GM19023 (cell line): Measurements from ENCODE around the gene KCNC4.

Experiments used
- ATAC-seq: cut with Tn5 transposase; IDR thresholded peaks from one replicate; pipeline ENCODE4 v1.9.1; 2021; ENCODE audit warnings: mild to moderate bottlenecking, moderate library complexity; ENCODE audit not compliant: unreplicated experiment

The KCNC4 gene

DNA sequence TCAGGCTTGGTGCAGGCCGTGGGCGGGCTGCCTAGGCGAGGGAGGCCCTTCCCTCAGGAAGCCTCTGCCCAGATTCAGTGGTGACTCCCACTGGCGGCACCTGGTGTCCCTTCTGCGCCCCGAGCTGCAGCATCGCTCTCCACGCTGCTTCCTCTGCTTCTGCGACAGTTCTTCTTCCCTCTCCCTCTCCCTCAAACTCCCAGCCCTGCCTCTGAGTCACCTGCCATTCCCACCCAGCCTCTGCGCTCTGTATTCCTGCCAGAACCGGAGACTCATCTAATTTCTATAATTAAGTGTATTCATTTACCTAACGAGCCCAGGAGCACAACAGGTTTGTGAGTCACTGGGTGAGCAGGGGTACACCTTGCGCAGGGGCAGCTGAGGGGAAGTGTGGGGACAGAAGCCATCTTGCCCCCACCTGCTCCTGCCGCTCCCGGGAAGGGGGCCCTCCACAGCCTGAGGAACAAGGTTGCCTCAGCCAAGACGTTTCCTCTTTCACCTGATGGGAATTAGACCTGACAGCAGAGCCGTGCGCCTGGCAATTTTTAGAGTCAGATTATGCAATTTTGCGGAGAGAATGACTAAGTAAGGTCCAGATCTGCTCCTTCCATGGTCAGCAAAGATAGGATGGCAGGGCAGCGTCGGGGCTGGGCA is 19.4 kb downstream of the KCNC4 start:
- ATAC-seq, result no peak

DNA sequence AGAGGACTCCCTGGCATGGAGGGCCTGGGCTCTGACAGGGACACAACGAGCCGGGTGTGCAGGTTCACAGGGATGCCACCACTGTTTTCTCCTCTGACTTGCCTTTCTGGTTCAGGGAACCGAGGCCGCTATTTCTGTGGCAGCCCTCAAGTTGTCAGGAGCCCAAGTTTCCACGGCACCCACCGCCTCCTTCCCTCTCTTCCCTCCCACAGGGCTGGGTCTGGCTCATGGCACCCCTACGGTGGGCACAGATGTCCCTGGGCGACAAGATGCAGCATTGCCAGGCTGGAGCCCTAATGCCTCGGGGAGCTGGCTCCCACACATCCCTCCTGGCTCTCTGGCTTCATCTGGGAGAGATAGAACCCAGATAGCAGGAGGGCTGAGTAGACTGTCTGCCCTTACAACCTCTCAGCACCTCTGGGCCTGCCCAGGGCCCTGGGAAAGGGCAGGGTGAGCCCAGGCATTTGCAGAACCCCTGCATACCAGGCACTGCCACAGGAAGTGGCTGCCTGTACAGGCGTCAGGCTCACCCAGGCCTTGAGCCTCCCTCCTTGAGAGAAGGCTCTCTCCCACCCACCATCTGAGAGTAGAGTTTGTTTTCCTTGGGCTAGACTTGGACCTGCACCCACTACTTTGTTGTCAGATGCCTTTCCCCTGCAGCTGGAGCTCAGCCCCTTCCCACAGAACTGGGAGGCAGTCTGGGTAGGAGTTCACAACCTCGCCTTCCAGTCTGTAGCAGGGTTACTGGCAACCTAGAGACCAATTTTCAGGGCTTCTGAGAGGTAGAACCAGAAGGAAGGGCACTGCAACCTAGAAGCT is 20.5 kb downstream of the KCNC4 start:
- no peak for ATAC-seq

DNA sequence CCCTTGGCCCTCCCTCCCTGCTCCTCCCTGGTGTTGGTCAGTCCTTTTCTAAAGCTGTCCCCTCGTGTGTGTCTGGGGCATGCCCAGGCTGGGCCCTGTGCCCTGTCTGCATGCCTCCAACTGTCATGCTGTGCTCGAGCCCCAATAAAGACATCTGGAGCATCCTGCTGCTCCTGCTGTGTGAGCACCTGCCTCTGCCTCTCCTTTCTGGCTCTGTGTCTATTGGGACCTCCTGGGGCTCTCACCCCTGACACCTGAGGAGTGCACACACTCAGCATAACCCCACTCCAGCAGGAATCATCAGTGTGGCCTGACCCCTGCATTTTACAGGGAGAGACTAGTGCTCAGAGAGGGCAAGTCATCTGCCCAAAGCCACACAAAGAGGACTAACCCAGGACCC is 23.7 kb downstream of the KCNC4 start:
- no peak for ATAC-seq

DNA sequence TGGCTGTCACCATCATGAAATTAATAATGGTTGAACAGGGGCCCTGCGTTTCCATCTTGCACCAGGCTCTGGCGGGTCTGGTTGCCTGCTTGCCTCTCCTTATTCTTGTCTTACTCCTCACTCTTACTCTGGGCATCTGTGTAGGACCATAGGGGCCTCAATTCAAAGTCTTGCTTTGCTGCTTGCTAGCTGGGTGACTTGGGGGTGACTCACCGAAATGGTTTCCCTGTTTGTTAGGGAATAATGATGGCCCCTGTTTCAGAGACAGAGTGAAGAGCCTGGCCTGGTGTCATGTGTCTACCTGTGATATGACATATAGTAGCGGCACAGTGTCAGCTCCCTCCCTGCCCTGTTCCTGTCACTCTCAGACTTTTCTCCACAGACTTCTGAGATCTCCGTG is 24.6 kb downstream of the KCNC4 start:
- no peak for ATAC-seq

DNA sequence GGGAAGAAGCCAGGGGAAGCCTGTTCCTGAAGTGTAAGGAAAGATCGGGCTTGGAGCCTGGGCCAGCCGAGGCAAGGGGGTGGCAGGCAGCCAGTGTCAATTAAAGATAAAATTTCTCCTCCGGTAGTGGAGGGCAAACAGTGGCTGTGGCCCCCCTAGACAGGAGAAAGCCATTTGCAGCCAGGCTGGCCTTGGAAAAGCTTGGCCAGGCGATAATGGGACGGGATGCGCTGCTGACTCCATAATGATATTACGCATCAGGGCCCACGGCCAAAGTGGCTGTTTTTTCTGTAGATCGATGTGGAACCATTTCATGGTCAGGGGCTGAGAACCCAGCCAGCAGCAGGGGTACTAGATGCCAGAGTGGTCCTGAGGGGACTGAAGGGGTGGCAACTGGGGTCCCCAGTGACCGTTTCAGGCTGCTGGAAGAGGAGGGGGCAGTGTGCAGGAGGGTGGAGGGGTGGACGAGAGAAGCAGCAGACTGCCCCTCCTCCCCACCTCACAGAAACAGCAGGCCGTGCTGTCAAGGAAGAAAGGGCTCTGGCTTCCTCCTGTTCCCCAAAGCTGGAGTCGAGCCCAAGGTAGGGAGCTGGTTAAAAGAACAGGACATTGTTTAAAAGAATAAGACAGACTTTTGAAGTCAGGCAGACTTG is 25.2 kb downstream of the KCNC4 start:
- ATAC-seq, result no peak

DNA sequence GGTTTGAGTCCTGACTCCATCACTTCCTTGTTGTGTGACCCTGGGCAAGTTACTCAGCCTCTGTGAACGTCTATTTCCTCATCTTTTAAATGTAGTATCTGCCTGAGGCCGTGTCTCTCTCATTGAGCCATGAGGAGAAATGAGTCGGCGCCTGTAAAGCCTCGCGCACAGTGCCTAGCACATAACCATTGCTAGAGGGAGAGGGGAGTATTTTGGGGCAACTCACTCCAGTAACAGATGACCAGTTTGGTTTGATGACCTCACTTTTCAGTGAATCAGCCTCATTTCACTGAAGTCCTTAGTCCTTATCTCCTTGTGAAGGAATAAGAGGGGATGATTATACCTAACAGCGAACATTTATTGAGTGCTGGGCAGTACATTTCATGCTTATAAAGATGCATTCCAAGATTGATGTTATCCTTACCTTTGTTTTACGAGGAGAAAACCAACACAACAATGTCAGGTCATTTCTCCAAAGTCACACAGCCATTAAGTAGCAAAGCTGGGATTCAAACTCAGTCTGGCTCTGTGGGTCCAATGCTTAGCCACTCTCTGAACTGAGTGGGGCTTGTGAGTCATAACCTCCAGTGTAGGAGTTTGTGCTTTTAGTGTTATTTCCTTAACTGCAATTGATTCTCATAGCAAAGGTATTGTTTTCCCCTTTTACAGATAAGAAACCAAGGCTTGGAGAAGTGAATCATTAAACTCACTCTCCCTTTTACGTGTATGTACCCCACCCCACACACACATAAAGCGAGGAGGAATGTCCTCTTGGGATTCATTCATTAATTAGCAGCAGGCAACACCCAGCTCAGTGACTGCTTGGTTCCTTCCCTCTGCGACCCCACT is 25.9 kb downstream of the KCNC4 start:
- ATAC-seq, result no peak

DNA sequence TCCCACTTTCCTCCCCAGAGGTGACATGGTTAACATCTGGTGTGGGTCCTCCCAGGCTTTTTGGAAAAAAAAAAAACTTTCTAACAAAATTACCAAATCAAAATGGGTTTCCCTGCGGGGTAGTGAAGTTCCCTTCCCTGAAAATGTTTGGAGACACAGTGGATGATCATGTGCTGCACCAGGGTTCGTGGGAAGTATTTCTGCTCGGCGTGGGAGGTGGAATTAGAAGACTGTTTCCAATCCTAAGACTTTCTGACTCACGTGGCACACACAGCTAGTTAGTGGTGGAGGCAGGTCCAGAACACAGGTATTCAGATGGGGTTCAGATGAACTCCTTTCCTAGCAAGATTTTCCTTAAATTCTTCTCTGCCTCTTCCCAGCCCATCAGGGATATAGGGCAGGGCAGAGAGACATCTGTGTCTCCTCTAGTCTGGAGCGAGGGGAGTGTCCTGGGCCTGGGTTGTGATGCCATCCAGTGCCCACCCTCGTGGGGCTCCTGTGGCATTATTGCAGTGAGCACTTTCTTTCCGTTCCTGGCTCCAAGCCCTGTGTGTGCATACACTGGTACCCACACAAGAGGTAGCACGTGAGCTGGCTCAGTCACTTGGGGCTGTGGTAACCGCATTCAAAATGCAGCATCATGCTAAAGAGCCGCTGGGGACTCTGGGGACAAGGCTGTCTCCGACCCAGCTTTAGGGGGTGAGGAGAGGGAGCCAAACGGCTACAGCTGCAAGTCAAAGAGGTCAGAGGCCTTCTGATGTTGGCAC is 27.5 kb downstream of the KCNC4 start:
- ATAC-seq, result no peak

DNA sequence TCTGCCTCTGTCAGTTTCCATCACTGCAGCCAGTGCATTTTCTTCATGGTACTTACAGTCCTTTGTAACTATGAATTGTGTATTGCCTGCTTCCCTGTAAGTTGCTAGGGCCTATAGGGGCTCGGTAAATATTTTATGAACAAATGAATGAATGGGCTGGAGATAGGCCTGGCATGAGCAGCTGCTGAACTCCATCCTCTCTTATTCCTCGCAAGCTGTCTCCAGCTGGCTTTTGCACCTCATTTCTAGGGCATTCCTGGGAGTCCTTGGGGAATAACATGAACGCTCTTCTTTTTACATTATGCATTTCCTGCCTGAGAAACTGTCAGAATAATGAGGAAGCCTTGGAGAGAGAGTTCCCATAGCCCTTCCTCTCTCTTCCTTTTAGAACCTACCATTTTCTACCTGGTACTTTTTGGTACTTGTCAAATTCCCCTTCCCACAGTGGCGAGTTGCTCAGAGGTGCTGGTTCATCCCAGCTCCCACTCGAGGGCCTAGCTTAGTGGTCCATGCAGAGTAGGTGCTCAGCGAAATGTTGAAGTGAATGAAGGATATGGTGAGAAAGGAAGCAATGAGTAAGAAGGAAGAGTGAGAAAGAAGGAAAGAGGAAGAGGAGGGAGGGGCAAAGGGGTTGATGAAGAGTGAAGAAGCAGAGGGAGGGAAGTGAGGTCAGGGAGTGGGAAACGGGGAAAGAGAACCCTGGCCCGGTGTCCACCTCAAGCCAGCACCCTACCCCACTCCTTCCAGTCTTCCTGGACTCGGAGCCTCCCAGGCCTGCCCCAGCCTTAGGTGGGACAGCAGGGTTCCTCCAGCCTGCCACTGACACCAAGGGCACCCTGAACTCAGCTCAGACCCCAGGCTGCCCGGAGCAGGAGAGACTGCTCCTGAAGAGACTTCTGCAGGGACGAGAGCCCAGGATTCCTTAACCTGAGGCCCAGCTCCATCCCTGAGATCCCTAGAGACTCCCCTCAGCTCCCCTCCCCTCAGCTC is 29.6 kb downstream of the KCNC4 start:
- ATAC-seq, result no peak

DNA sequence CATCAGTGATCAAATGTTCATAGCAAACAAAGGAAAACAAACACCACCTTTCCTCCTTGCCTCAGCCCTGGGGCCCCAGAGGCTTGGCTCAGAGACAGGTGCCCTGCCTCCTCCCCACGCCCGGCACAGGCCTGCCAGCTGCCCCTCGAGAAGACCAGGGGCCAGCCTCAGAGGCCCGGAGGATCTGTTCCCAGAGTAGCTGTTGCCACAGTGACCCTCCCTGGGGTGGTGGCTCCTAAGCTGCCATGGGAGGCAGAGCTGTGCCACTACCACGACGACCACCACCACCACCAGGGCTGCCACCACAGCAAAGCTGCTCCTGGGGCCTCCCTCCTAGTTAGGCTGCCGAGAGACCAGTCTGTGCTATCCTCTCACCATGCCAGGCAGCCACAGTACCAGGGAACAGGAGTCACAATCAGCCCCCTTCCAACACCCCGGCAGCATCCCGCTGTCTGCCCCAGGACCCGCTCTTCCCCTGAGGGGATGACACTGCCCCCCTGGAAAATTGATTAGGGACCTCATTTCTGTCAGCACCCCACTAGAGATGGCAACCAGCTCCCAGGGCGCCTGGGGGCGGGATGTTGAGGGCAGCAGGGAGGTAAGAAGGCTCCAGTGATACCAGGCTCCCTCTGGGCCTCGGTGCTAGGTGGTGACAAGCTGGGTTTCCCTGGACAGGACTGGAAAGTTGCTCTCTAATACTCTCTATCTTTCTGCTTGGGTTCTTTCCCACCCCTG is 30.5 kb downstream of the KCNC4 start:
- no peak for ATAC-seq

DNA sequence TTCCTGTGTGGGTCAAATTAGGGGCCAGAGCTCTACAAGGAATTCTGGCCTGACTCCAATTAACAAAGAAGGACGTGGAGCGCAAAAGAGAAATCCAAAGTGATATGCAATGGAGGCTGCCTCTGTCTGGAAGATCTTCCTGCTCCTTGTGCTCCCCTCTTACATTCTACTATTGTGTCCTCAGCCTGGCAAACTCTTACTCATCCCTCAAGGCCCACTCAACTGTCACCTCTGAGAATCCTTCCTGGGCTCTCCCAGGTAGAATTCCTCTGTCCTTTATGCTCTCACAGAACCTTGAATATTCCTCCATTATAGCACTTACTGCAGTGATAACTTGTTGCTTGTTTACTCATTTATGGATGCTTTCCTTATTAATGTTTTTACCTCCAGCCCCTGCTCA is 31.4 kb downstream of the KCNC4 start:
- no peak for ATAC-seq

DNA sequence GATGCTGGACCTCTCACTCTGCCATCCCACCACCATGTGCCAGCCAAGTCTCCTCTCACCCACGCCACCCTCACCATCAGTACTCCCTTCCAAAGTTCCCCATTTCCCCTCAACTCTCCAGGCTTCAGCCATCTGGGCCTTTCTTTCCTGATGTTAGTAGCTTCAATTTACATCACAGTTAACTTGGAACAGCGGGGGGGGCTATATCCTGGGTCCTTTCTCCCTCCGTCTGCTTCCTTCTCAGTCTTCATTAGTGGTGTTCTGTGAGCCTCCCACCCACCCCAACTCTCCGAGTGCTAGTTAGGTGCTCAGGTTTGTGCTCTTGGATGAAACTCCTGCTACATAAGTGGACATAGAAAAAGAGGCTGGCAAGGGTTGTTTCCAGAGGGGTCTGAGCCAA is 31.9 kb downstream of the KCNC4 start:
- no peak for ATAC-seq

DNA sequence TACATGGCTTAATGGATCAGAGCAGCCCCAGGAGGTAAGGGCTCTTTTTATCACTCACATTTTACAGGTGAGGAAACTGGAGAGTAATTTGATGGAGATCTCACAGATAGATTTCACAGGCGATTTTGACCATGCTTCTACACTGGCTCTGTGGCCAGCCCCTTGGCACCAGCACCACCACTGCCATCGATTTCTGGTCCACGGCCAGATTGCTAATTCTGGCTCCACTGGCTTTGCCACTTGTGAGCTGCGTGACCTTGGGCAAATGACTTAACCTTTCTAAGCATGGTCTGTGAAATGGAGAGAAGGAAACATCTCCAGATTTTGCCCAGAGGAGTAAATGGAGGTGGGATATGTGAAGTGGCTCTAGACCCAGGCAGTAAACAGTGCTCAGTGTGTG is 32.6 kb downstream of the KCNC4 start:
- ATAC-seq, result no peak

DNA sequence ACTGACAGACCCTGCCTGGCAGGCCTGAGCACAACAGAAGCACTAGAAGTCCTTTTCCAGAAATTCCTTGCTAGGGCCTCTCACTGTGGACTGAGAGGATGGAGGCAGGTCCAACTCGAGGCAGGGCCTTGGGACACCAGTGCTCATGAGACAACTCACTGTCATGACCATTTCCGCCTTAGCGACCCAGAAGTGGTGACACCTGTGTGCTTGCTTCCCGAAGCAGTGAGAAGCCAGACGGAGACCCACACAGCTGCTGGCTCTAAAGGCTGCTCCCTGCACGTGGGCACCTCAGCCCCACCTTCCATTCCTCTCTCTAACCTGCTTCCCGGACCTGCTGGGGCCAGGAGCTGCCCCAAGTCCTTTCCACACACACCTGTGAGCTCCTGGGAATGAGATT is 33.0 kb downstream of the KCNC4 start:
- peak; percentile 13 for ATAC-seq

DNA sequence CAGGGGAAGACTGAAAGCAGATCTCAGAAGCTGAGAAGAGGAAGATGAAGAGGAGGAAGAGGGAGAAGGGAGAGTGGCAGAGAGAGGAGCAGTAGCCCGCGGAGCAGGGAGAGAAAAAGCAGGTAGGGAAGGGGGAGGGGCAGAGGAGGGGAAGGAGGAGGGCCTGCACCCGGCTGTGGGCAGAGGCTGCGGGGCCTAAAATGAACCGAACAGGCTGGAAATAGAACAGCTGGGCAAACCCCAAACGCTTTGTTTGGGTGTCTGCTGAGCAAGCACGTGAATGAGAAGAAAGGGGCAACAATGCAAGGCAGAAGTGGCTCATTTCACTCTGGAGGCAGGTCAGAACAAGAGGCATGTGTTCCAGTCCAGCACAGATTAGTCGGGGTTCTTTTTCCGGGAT is 33.5 kb downstream of the KCNC4 start:
- peak; percentile 62 for ATAC-seq

DNA sequence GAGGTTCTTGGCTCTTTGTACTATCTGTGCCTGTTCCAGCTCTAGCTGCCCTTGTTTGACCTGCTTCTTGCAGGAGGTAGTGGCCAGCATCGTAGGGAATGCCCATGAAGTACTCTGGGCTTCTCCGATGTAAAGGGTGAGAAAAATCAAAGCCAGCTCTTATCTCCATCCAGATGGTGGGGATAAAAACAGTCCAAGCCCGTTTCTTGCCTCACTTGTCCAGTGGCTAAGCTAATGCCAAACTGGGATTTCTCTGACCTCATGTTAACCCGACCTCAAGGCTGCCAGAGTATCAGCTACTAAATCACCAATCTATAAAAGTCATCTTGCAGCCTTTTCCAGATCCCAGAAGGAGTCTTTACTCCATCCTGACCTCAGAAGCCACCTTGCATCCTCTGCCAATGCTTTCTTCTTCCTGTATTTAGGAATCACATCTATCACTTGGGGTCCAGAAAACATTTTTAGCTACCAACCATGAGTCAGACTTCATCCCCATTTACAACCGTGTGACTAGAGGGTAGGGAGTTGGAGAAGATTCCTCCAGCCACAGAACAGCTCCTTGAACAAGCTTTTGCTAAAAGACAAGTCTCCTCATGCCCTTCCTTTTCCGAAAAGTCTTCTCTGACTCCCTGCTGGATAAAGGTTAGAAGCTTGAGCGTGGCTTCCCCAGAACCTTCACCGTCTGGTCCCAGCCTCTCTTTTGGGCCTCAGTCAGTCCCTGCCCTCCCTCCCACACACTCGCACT is 35.9 kb downstream of the KCNC4 start:
- ATAC-seq, result no peak

DNA sequence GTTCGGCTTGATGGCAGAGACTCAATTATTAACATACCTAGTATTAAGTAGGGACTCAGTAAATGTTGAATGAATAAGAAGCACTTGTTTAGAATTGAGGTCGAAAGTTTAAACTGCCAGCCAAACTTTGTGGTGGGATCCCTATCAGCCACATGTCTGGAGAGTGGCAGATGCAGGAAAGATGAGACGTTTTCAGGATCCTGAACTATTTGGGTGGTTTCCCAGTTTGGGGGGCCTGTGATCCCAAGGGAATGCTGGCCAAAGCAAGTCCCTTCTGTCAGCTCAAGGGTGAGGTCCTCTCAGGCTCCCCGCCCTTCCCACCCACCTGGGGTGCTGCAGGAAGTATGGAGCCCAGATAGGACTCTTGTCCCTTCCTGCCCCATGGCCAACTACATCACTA is 38.6 kb downstream of the KCNC4 start:
- no peak for ATAC-seq

DNA sequence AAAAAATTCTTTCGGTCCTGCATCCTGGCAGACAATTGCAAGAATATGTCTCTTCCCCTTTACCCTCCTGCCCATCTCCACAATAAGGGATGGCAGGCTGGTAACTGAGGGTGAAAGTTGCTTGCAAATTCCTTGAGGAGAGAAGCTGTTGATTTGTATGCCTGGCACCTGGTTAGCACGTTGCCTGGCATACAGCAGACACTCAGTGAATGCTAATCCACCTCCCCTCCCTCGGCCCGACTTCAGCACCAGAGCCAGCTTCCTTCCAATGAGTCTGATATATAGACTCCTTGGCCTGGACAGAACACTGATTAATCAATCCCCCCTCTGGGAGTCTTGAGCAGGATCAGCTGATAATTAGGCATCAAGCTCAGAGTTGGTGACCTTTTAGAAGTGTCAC is 39.1 kb downstream of the KCNC4 start:
- ATAC-seq, result no peak

DNA sequence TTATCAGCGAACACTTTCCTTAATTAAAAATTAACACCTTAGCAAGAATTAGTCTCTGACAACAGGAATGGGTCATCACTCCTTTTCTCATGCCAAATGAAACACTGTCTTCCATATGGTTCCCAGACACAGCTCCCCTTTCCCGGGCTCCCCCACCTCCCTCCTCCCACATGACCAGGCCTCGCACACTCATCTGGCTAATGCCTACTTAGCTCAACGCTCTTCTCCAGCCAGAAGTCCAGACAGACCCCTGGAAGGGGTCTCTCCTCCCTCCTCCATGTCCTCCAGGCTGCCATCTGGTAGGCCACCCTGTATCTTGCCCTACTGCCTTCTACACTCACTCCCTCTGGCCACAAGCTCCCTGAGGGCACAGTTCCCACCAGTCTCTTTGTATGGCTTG is 39.9 kb downstream of the KCNC4 start:
- no peak for ATAC-seq
